ENCODE data around the gene PARP16. TPM values are rescaled to one million over a fixed set of nuclear protein-coding genes. Genes with fewer than 3 reads are reported as not detected.
"Not testable (repeated sequence)": the region's sequence is repeated elsewhere in the genome, so short reads cannot be mapped to it uniquely, and the experiment has no call there.

The PARP16 gene
- total RNA-seq, 2 donors from 2014 or later = 12.1 to 24.7 TPM

- H3K27ac Mint-ChIP-seq = no peak overlapping the region
- peaks cover 10 to 13% of the 10 kb centered on the region in 2 donors for H3K36me3 Mint-ChIP-seq
- DNase-seq (ENCODE audit: low spot score in 2 of 2) (no peak), ATAC-seq (no peak)
- H3K9me3 Mint-ChIP-seq = no peaks in the 10 kb centered on the region
Observed at GRCh38 chr15:65259367-65259797, 27.3 kb downstream of the PARP16 start.

GRCh38 chr15:65258375-65259262 is 28.1 kb downstream of the PARP16 start:
- ATAC-seq = no peak

GRCh38 chr15:65255486-65256140 is 31.1 kb downstream of the PARP16 start:
- H3K36me3 Mint-ChIP-seq = peaks cover 3 to 7% of the 10 kb centered on the region in 2 donors
- H3K9me3 Mint-ChIP-seq = no peaks in the 10 kb centered on the region
- DNase-seq (ENCODE audit: low spot score in 2 of 2) (no peak), ATAC-seq (no peak)
- H3K27ac Mint-ChIP-seq = no peak overlapping the region

More at GRCh38 chr15:65258375-65259262, 28.1 kb downstream of the PARP16 start:
- Mint-ChIP-seq H3K36me3 (peaks cover 10 to 13% of the 10 kb centered on the region in 2 donors), H3K27ac (no peak overlapping the region), H3K9me3 (no peaks in the 10 kb centered on the region)
- DNase-seq (ENCODE audit: low spot score in 2 of 2) = no peak

- DNase-seq (ENCODE audit: low spot score in 2 of 2) (no peak), ATAC-seq (no peak)
- H3K27ac Mint-ChIP-seq = no peak overlapping the region
- no peaks in the 10 kb centered on the region for H3K9me3 Mint-ChIP-seq
- peaks cover 0 to 4% of the 10 kb centered on the region in 2 donors for H3K36me3 Mint-ChIP-seq
Observed at GRCh38 chr15:65254758-65255157, 31.9 kb downstream of the PARP16 start.

GRCh38 chr15:65254356-65254755 is 32.3 kb downstream of the PARP16 start:
- Mint-ChIP-seq H3K9me3 (no peaks in the 10 kb centered on the region), H3K36me3 (peaks cover 0 to 4% of the 10 kb centered on the region in 2 donors), H3K27ac (no peak overlapping the region)
- ATAC-seq (no peak), DNase-seq (ENCODE audit: low spot score in 2 of 2) (no peak)

GRCh38 chr15:65249641-65250040 is 37.0 kb downstream of the PARP16 start:
- peak overlapping the region; percentile 73 to 94 for H3K27ac Mint-ChIP-seq
- peaks cover 5 to 6% of the 10 kb centered on the region in 2 donors for H3K36me3 Mint-ChIP-seq
- peak; percentile 62 to 71 for DNase-seq (ENCODE audit: low spot score in 2 of 2)
- H3K9me3 Mint-ChIP-seq = no peaks in the 10 kb centered on the region
- peak; percentile 99 to 100 for ATAC-seq

- Mint-ChIP-seq H3K36me3 (peaks cover 5 to 6% of the 10 kb centered on the region in 2 donors), H3K27ac (peak overlapping the region; percentile 73 to 94), H3K9me3 (no peaks in the 10 kb centered on the region)
- no peak for DNase-seq (ENCODE audit: low spot score in 2 of 2)
- no peak for ATAC-seq
Observed at GRCh38 chr15:65248511-65249255, 38.0 kb downstream of the PARP16 start.

GRCh38 chr15:65246939-65247338 is 39.7 kb downstream of the PARP16 start:
- H3K9me3 Mint-ChIP-seq = no peaks in the 10 kb centered on the region
- peaks cover 5 to 6% of the 10 kb centered on the region in 2 donors for H3K36me3 Mint-ChIP-seq
- no peak for ATAC-seq
- H3K27ac Mint-ChIP-seq = peak overlapping the region in 1 of 2 donors; percentile 48
- DNase-seq (ENCODE audit: low spot score in 2 of 2) = no peak

- no peaks in the 10 kb centered on the region for H3K9me3 Mint-ChIP-seq
- no peak overlapping the region for H3K27ac Mint-ChIP-seq
- H3K36me3 Mint-ChIP-seq = peaks cover 5 to 6% of the 10 kb centered on the region in 2 donors
- no peak for ATAC-seq
- DNase-seq (ENCODE audit: low spot score in 2 of 2) = no peak
Observed at GRCh38 chr15:65246026-65246714, 40.5 kb downstream of the PARP16 start.

GRCh38 chr15:65245096-65245856 is 41.4 kb downstream of the PARP16 start:
- peak overlapping the region in 1 of 2 donors; percentile 36 for H3K27ac Mint-ChIP-seq
- no peaks in the 10 kb centered on the region for H3K9me3 Mint-ChIP-seq
- ATAC-seq (no peak), DNase-seq (ENCODE audit: low spot score in 2 of 2) (no peak)
- peaks cover 5 to 6% of the 10 kb centered on the region in 2 donors for H3K36me3 Mint-ChIP-seq

- no peaks in the 10 kb centered on the region for H3K9me3 Mint-ChIP-seq
- H3K27ac Mint-ChIP-seq = no peak overlapping the region
- H3K36me3 Mint-ChIP-seq = peaks cover 5 to 6% of the 10 kb centered on the region in 2 donors
- DNase-seq (ENCODE audit: low spot score in 2 of 2) = no peak
- no peak for ATAC-seq
Observed at GRCh38 chr15:65244638-65245037, 42.0 kb downstream of the PARP16 start.

- H3K36me3 Mint-ChIP-seq; ATAC-seq; H3K9me3 Mint-ChIP-seq; DNase-seq (ENCODE audit: low spot score in 2 of 2): not testable (repeated sequence)
- peak overlapping the region; percentile 47 to 65 for H3K27ac Mint-ChIP-seq
Observed at GRCh38 chr15:65236443-65236842, 50.2 kb downstream of the PARP16 start.

- DNase-seq (ENCODE audit: low spot score in 2 of 2) (no peak), ATAC-seq (no peak)
- H3K9me3 Mint-ChIP-seq = no peaks in the 10 kb centered on the region
- H3K27ac Mint-ChIP-seq = no peak overlapping the region
- no peaks in the 10 kb centered on the region for H3K36me3 Mint-ChIP-seq
Observed at GRCh38 chr15:65233696-65234095, 53.0 kb downstream of the PARP16 start.

- DNase-seq (ENCODE audit: low spot score in 2 of 2) = no peak
- Mint-ChIP-seq H3K9me3 (no peaks in the 10 kb centered on the region), H3K27ac (no peak overlapping the region), H3K36me3 (no peaks in the 10 kb centered on the region)
- no peak for ATAC-seq
Observed at GRCh38 chr15:65232520-65232919, 54.2 kb downstream of the PARP16 start.

GRCh38 chr15:65231306-65231705 is 55.4 kb downstream of the PARP16 start:
- Mint-ChIP-seq H3K36me3 (no peaks in the 10 kb centered on the region), H3K27ac (no peak overlapping the region), H3K9me3 (no peaks in the 10 kb centered on the region)
- ATAC-seq = no peak
- DNase-seq (ENCODE audit: low spot score in 2 of 2) = no peak

GRCh38 chr15:65226901-65227300 is 59.8 kb downstream of the PARP16 start:
- H3K9me3 Mint-ChIP-seq; DNase-seq (ENCODE audit: low spot score in 2 of 2); H3K36me3 Mint-ChIP-seq; H3K27ac Mint-ChIP-seq; ATAC-seq: not testable (repeated sequence)
